Stimulated activated CD4-positive, alpha-beta T cell treated with anti-CD3 and anti-CD28 coated beads, Interleukin-12 subunit alpha, Interleukin-12 subunit beta, amount 100 ng/mL, for 4 hours (primary cell): ENCODE measurements around the gene IL22RA2.

Experiments
- DNase-seq: peaks from one replicate; pipeline ENCODE4 v3.0.0-alpha.2; 2020

The IL22RA2 gene

DNA sequence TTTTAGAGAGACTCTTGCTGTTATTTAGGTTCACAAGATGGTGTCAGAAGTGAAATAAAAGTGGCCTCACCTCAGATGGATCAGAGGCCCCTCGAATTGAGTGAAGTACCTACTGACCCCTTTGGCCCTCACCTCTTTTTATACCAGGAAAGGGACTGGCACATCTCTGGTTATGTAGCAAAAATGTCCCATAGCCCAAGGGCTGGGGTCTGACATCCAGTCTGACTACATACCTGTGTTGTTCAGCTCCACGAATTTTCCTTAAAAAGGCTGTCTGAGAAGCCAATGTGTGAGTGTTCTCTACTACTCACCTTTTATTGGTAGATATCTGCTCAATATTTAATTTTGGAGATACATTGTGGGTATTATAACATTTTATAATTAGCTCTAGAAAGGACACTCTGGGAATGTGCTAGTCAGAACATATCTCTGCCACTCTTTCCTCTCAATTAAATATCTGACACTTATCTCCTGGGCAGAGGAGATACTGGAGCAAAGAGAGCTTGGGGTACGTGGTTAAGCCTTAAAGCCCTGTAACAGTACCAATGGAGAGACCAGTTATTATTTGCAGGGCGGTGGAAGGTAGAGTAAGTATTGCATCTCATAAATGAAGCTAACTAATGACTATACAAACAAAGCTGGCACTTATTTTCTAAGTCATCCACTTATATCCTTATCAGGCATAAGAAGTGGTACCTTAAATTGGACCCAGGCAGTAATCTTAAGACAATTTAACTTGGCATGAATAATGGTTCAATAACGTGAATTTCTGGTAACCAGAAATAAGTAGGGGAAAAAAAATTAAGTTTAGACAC is 20.0 kb upstream of the IL22RA2 start:
- no peak for DNase-seq

DNA sequence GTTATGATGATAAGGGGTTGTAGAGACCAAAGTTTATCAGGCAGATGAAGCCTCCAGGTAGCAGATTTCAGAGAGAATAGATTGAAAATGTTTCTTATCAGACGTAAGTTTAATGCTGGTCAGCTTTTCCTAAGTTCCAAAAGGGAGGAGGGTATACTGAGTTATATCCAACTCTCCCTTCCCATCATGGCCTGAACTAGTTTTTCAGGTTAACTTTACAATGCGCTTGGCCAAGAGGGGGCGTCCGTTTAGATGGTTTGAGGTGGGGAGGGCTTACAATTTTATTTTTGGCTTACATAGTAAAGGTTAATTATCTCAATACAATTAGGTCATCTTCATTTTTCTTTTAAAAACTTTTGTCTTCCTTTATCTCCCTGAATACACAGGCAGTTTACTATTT is 19.4 kb upstream of the IL22RA2 start:
- DNase-seq: no peak

DNA sequence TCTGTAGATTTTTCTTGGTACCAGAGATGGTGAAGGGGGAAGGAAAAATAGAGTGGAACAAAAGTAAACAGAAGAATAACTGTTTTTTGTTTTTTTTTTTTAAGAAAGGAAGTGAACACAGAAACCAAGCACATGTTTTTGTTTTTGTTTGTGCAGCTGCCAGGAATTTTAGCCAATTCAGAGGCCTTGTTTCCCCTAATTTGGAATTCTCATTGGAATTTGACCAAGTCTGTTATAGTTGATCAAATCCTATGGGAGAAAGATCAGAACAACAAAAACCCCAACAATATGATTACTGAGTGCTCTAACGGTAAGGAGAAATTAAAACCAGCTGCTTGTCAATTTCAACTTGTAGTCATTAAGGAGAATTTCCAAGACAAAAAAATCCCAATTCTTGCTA is 18.2 kb upstream of the IL22RA2 start:
- DNase-seq: no peak

DNA sequence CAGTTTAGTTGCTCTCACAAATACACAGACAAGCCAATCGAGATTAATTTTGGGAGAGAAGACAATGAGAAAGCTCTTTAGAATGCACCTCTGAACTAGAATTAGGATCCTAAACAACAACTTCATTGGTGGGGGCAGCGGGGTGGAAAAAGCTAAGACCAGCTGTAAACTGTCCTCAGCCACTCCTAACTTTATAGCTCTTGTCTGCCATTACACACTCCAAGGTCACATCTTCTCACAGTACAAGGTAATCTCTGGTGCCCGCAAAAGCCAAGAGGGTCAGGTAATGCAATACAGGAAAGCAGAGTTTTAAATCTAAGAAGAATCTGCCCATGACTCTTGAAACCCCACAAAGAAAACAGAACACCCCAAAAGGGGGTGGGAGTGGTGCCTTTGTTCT is 17.8 kb upstream of the IL22RA2 start:
- no peak for DNase-seq

GRCh38 chr6:137190583-137191094 is 17.2 kb upstream of the IL22RA2 start:
- no peak for DNase-seq

DNA sequence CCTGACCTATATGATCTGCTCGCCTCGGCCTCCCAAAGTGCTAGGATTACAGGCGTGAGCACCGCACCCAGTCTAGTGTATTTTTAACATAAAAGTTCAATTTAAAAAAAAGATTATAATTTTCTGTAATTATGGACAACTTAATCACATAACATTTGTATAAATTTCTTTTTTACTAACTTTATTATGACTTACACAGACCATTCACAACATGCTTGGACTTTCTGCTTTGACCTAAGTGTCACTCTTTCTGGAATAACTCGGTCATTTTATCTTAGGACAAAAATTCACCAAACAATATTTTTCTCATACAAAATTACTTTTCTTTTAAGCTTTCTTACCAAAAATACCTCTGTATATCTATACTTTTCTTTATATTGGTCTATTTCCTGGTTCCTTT is 15.4 kb upstream of the IL22RA2 start:
- no peak for DNase-seq

DNA sequence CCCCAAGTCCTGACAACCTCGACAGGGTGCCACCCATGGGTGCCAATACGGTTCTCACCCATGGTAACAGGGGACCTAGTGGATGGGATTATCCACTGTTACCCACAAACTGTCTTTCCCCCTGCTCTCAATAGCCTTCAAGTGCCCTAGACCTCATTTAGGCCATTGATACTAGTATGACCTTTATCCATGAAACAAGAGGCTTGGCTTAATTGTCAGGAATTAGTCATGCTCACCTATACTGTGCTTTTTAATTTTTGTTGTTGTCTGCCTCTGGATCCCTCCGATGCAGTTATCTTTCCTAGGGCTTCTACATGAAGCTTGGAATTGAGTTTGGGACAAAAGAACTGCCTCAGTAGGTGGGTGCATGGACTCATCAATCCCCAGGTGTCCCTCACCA is 11.8 kb upstream of the IL22RA2 start:
- no peak for DNase-seq

- DNase-seq: no peak
Measured at GRCh38 chr6:137182654-137183073, 9.2 kb upstream of the IL22RA2 start.

DNA sequence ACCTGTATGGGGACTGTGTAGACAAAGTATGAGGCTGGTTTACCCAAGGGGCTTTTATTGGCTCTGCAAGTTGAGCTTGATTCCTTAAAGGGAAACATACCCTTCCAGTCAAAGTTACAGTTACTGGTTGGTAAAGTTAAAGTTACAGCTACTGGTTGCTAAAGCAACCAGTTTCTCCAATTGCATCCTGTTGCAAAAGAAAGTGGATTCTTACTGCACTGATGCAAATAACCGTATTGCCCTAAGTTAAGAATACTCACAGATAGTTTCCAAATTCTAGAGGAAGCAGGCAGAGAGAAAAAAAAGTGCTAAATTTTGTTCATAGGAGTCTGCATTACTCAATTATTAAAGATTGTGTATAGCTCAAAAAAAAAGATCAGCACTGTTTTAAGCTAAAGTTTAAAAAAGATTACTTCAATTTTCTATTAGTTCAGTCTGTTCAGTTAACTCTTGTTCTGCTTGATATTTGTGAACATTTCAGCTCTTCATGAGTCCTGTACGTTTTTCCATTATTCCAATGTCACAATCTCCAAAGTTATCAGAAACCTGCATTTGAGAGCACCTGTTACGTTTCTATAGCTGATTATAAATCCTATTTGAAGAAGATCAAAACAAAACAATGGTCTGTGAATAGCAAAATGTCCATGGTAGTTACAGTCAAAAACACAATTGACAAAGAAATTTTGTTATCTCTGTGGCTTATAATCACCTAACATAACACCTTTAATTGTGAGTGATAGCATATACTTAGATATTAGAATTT is 8.6 kb upstream of the IL22RA2 start:
- DNase-seq: no peak

- DNase-seq: no peak
Measured at GRCh38 chr6:137177611-137178010, 4.2 kb upstream of the IL22RA2 start.

GRCh38 chr6:137176729-137177128 is 3.3 kb upstream of the IL22RA2 start:
- no peak for DNase-seq

- no peak for DNase-seq
Measured at GRCh38 chr6:137175868-137176245, 2.4 kb upstream of the IL22RA2 start.

DNA sequence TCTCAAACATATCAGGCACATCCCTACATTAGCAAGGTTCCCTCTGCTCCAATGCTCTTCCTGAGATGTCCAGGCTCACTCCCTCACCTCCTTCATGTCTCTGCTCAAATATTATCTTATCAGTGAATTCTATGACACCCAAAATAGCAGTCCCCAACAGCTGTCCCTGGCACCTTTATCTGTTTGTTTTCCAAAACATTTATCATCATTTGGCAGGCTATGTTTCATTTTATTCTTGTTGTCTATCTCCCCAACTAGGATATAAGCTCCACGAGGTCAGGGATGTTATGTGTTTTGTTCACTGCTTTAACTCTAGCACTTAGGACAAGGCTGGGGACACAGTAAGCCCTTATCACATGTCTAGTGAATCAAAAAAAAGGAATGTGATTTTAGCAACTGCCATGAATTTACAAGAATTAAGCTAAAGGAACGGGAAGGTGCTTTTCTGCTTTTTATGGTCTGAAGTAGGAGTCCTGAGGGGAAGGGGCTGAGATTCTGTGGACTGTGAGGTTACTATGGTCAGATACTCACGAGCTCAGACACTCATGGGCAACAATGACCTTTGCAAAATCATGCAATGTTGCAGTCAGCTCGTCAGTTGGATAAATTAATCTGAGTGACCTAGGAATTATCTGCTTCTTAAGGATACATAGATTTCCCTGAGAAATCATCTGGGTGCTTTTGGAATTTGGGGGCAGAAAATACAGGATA is 1.9 kb upstream of the IL22RA2 start:
- DNase-seq: no peak

GRCh38 chr6:137172734-137173431 is 561 bp downstream of the IL22RA2 start:
- DNase-seq: no peak

DNA sequence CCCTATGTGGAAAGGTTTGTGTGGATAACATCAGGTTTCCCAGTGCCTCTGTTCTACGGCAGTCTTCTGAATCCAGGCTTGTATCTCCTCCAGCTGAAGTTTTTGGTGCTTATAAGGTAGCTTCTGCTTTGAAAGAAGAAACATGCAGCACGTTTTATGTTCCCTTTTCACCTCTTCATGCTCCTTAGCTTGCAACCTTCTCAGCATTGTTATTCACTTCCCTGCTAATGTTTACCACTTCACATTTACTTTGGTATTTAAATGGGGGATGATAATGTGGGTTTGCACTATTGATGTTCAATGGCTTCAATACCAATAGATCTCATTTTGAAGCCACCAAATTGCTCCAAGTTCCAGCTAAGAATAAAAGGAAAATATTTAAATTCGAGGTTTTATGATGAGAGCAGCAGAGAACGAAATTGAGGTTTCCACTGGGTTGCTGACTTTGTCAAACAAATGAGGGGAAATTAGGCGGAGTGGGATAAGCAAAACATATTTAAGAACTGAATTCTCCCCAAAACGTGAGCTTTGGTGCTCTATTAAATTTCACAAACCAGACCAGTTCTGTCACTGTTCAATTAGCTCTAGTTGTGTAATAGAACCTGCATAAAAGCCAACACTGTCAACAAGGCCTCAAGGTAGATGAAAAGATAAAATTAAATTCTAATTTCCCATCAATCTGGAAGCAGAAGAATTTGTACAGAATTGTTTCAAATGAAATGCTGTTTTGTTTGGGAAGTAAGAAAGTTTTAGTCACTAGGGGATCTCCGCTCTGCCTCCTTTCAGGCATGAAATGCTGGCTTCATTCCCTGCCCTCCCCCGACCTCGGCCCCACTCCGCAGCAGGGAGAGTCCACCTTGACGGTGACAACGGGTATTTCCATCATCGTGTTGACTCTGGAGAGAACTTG is 1.4 kb downstream of the IL22RA2 start:
- DNase-seq: no peak

DNA sequence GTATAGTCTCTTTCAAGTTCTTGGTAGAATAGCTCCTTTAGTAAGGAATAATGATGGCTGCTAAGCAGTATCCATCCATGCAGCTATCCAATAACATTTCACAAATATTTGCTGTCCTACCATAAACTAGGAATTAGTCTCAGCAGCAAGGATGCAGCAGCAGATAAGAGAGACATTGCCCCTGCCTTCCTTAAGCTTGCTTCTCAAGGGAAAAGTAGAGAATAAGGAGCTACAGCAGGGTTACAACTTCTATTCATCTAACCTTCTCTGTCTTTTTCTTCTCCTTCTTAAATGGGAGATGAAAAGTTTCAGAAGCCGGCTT is 2.4 kb downstream of the IL22RA2 start:
- DNase-seq: no peak

DNA sequence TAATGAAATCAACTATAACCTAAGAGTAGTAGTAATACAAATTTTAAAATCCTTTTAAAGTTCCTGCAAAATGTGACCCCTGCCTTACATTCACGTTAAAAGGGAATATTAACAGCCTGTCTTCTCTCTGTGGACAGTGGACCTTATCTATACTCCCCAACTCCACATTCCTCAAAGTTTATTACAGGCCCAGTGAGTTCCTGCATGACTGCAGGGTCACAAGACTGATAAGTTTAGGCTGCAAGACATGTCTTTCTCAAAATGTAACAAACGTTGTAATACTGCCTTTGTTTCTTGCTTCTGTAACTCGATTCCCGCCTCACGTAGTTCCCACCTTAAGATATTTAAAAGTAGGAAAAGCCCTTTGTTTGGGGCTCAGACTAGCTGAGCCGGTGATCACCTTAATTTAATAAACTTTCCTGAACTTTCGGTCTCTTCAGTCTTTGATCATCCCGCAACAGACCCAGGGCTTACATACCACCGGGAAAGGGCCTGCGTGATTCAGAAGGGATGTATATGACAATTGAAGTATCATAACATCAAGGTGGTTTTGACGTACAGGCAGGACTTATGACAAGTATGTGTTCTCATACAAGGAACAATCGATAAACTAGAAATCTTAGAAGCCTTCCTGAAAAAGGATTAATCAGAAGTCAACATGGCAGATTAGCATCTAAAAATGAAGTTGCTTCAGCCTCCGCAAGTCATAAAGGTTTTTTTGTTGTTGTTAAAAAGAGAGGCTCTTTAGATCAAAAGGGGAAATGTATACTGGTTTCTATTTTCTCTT is 3.0 kb downstream of the IL22RA2 start:
- no peak for DNase-seq

GRCh38 chr6:137167702-137168377 is 5.6 kb downstream of the IL22RA2 start:
- DNase-seq: no peak

DNA sequence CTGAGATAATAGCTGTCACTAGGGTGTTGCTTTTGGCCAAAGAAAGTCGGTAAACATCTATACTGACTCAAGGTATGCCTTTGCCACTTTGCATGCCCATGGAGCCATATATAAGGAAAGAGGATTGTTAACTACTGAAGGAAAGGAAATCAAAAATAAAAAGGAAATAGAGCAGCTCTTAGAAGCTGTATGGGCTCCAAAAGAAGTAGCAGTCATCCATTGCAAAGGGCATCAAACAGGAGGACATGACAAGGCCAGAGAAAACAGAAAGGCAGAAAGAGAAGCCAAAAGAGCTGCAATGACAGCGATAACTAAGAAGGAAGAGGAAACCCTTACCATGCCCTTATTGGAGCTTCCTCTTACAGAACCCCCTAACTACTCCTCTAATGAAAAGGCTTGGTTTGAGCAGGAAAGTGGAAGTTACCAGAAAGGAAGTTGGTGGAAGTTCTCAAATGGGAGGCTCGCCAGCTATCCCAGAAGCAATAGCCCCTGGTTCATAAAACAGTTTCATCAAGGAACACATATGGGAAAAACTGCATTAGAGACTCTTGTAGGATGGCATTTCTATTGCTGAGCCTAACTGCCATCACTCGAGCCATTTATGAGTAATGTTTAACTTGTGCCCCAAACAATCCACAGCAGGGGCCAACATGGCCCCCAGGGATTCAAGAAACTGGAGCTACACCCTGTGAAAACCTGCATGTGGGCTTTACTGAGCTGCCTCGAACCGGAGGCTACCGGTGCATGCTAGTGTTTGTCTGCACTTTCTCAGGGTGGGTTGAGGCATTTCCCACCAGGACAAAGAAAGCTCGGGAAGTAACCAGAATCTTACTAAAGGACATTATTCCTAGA is 7.0 kb downstream of the IL22RA2 start:
- no peak for DNase-seq
